GM12878 (cell line): ENCODE measurements around the gene GOLIM4.
"Not testable (repeated sequence)": the region's sequence is repeated elsewhere in the genome, so short reads cannot be mapped to it uniquely, and the experiment has no call there.

ENCODE experiments used
- EGR1 ChIP-seq, 2 experiments: IDR thresholded peaks; 1 replicate in 1 of 2; 2 replicates in 1 of 2; pipeline ENCODE4 v1.6.1; 2011 to 2012; ENCODE audit warnings: low read depth in 2 of 2, low read length in 2 of 2, borderline replicate concordance in 1 of 2, mild to moderate bottlenecking in 1 of 2, moderate library complexity in 1 of 2
- FOS ChIP-seq: IDR thresholded peaks from 3 replicates; pipeline ENCODE4 v1.6.1; 2011; ENCODE audit warnings: borderline replicate concordance; ENCODE audit not compliant: insufficient read length; ENCODE audit errors: extremely low read depth
- NFXL1 ChIP-seq: fragments of 450-650 bp; IDR thresholded peaks from 2 replicates; pipeline ENCODE4 v1.6.1; 2017; ENCODE audit warnings: antibody characterized with exemption, mild to moderate bottlenecking, borderline replicate concordance
- NRF1 ChIP-seq: conservative IDR thresholded peaks from 2 replicates; pipeline ENCODE4 v1.6.1; 2011; ENCODE audit warnings: mild to moderate bottlenecking, low read depth, low read length, improper control_type of control experiment
- YY1 ChIP-seq: IDR thresholded peaks from 2 replicates; pipeline ENCODE4 v1.6.1; 2011; ENCODE audit warnings: low read depth, mild to moderate bottlenecking, low read length

DNA sequence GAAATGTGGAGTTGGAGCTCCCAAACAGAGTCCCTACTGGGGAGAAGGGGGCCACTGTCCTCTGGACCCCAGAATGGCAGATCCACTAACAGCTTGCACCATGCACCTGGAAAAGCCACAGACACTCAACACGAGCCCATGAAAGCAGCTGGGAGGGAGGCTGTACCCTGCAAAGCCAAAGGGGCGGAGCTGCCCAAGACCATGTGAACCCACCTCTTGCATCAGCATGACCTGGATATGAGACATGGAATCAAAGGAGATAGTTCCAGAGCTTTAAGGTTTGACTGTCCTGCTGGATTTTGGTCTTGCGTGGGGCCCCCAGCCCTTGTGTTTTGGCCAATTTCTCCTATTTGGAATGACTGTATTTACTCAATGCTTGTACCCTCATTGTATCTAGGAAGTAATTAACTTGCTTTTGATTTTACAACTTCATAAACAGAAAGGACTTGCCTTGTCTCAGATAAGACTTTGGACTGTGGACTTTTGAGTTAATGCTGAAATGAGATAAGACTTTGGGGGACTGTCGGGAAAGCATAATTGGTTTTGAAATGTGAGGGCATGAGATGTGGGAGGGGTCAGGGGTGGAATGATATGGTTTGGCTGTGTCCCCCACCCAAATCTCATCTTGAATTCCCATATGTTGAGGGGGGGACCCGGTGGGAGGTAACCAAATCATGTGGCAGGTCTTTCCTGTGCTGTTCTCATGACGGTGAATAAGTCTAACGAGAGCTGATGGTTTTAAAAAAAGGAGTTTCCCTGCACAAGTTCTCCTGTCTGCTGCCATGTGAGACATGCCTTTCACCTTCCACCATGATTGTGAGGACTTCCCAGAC lies 39.1 kb downstream of the GOLIM4 start:
- not testable (repeated sequence) for TF ChIP-seq NRF1; NFXL1; FOS; YY1; EGR1 (IDR thresholded peaks at IDR 0.05; ENCODE audit: borderline replicate concordance in 1 of 2, low read depth in 2 of 2, low read length in 2 of 2)
